Left forelimb (tissue), 1 donor: ENCODE measurements around the gene PALLD.

ENCODE experiments used
- DNase-seq: peaks from one replicate; pipeline ENCODE4 v3.0.0-alpha.2; 2018; ENCODE audit warnings: low spot score

The PALLD gene

DNA sequence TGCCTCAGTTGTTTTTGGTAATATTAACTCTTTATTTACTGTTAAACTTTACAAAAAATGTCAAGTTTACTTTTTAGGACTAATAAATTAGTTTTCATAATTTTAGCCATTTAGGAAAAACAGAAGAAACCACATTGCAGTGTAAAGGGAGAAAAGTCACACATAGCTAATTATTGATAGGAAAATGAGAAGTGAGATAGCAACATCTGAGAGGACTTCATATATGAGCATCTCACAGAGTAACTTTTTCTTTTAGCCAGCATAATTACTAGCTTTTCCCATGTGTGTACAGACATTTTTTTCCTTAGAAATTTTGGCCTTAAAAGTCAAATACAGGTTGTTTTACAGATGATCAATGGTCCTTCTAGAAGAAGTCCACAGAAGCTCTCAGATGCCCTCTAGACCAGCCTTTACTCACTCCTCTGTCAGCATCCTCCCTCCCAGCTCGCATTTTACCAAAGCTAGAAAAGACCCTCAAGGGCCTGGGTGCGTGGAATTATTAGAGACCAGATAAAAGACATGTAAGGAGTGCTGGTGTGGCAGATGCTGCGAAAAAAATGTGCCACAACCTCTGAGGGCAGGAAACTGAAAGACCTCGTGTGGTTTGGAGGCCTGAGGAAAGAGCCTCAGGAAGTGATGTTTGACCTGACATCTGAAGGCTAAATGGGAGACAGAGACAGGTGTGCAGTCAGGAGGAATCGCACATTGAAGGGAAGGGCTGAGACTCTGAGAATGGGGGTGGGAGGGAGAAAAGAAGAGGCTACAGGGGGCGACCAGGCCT, 356.3 kb downstream of the PALLD start:
- DNase-seq: no peak

- no peak for DNase-seq
Observed at GRCh38 chr4:168853770-168854169, 356.9 kb downstream of the PALLD start.

- peak; percentile 82 for DNase-seq
Observed at GRCh38 chr4:168854350-168854921, 357.6 kb downstream of the PALLD start.

GRCh38 chr4:168856312-168856711, 359.5 kb downstream of the PALLD start:
- DNase-seq: no peak

DNA sequence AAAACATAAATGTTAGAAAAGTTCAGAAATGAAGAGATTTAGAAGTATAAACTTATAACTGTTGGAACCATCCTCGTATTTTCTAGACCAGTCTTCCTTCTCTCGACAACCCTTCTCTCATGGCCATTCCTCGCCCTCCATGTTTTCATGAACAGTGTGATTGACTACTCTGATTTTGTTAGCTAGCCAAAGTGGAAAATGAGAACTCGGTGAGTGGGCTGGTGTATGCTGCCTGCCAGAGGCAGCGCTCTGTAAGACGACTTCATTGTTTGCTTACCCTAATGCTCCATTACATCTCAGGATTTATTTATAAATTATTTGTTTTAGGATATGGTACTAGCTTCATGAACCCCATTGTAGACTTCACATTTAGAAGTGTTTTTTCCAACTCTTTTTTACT, 360.2 kb downstream of the PALLD start:
- DNase-seq: no peak

GRCh38 chr4:168857546-168858314, 360.9 kb downstream of the PALLD start:
- DNase-seq: no peak

GRCh38 chr4:168859100-168859499, 362.2 kb downstream of the PALLD start:
- DNase-seq: no peak

- DNase-seq: no peak
Observed at GRCh38 chr4:168859888-168860694, 363.2 kb downstream of the PALLD start.

DNA sequence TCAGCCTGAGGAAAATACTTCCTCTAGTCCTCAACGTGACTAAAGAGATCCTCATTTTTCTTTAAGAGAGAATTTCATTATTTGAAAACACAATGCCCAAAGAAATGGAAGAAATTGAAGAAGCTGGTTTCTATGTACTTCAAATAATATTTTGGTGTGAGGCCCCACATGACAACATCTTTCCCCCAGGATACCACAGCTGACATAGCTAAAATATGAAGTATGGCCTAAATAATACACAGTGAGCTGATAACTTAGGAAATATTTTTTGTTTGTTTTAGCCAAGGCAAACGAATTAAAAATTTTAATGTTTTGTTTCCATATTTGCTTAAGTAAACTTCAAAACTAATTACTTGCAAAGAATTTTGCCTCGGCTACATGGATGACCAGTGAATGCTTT, 364.0 kb downstream of the PALLD start:
- no peak for DNase-seq

GRCh38 chr4:168863719-168864647, 367.1 kb downstream of the PALLD start:
- DNase-seq: no peak

DNA sequence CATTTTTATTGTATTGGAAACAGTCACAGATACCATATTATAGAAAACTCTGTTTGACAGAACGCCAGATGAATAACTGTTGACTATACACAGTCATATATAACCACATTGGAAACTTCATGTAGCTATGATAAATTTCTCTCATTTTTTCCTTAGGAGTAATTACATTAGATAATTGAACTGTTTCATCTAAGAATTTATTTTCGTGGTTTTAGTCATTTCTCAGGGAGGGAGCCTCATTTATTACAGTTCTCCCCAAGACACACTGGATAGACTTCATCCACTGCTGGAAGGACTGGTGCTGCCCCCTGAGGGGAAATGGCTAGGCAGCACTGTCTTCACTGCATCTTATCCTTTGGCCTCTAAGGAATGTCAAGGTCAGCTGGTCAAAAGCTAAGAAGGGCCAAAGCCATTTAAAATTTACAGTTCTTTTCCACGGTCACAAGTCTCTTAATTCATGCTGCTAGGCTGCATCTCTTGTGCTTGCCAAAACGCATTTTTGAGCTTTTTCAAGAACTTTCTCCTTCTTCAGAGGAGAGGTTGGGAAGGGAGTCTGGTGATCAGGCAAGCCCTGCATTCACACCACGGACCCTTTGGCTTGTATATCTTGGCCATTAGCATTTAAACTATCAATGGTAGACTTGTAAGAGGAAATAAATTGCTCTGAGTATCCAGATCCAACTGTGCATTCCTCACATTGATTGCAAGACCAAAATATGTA, 368.1 kb downstream of the PALLD start:
- no peak for DNase-seq

- DNase-seq: no peak
Observed at GRCh38 chr4:168865854-168866253, 369.0 kb downstream of the PALLD start.

DNA sequence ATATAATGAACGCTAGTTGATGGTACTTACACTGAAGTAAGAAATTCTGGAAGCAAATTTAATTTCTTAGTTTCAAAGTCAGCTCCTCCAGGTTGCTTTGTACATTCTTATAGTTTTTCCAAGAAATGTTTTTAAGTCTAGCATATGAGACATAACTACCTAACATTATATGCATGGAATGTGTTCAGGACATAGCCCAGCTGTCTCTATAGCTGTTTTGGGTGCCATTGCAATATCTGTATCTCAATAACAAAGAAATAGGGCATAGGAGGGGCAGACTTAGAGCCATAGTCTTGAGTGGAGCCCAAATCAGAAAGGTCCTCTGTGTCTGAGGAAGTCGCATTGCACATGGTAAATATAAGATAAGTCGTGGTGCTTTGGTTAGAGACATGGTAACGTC, 369.8 kb downstream of the PALLD start:
- DNase-seq: no peak

GRCh38 chr4:168867128-168867527, 370.3 kb downstream of the PALLD start:
- no peak for DNase-seq

DNA sequence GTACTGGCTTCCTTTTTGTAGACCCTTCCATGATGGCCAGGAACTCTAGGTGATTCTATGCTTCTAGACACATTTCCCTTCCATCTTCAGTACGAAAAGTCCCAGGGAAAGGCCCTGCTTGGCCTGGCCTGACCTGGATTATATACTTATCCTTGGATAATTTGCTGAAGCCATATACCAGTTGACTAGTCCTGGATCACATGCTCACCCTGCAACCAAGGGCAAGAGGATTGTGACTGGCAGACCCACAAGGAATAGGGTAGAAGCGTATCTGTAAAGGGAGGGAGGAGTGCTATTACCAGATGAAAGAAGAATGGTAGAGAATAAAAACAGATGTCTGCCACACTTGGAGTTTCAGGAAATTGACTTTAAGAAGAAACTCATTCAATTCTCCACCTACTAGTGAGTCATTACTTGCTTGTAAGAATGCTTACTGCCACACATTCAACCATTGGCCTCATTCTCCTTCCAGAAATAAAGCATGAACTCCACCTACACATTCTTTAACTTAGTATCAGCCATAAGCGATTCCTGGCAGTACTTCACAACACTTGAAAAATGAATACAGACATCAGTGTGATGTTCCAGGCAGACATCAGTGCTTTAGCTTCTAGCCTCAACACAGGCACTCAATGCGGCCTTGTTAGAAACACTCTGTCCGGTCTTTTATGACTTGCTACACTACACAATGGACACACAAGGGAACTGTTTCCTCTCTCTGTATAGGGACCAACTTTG, 371.4 kb downstream of the PALLD start:
- no peak for DNase-seq

GRCh38 chr4:168868802-168869201, 371.9 kb downstream of the PALLD start:
- DNase-seq: no peak

- DNase-seq: no peak
Observed at GRCh38 chr4:168870004-168870403, 373.2 kb downstream of the PALLD start.

DNA sequence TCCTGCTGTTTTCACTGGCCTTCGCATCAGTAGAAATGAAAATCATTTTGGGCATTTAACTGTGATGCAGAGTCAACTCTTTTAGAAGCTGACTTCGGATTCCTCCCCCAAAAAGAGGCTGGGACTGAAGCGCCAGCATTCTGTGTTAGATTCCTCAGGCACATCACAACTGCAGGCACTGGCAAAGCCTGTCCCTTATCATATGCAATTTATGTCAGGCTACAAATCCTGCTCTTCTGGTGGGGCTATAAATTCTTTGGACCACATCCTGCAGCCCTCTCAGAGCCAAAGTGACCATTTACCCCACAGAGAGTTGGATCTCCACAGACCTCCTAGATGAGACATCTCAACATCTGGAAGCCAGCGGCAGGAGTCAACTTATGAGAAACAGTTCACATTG, 374.8 kb downstream of the PALLD start:
- DNase-seq: no peak

- DNase-seq: no peak
Observed at GRCh38 chr4:168874083-168874482, 377.2 kb downstream of the PALLD start.

GRCh38 chr4:168876106-168876505, 379.3 kb downstream of the PALLD start:
- no peak for DNase-seq
